ENCODE measurements around the gene TCAP.

TCAP gene

GRCh38 chr17:39679521-39680192 lies 14.5 kb downstream of the TCAP start:
- TF ChIP-seq, protein P1, sequence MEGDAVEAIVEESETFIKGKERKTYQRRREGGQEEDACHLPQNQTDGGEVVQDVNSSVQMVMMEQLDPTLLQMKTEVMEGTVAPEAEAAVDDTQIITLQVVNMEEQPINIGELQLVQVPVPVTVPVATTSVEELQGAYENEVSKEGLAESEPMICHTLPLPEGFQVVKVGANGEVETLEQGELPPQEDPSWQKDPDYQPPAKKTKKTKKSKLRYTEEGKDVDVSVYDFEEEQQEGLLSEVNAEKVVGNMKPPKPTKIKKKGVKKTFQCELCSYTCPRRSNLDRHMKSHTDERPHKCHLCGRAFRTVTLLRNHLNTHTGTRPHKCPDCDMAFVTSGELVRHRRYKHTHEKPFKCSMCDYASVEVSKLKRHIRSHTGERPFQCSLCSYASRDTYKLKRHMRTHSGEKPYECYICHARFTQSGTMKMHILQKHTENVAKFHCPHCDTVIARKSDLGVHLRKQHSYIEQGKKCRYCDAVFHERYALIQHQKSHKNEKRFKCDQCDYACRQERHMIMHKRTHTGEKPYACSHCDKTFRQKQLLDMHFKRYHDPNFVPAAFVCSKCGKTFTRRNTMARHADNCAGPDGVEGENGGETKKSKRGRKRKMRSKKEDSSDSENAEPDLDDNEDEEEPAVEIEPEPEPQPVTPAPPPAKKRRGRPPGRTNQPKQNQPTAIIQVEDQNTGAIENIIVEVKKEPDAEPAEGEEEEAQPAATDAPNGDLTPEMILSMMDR (IDR thresholded peaks at IDR 0.05; ENCODE audit: borderline replicate concordance, control extremely low read depth, extremely low read depth, insufficient read depth, missing control alignments), result no peak
- in situ Hi-C loops (cut with MboI; ENCODE audit: low sequenced_read_pairs, unreplicated experiment), result no loop called here
- no peak for DNase-seq (ENCODE audit: low spot score)

DNA sequence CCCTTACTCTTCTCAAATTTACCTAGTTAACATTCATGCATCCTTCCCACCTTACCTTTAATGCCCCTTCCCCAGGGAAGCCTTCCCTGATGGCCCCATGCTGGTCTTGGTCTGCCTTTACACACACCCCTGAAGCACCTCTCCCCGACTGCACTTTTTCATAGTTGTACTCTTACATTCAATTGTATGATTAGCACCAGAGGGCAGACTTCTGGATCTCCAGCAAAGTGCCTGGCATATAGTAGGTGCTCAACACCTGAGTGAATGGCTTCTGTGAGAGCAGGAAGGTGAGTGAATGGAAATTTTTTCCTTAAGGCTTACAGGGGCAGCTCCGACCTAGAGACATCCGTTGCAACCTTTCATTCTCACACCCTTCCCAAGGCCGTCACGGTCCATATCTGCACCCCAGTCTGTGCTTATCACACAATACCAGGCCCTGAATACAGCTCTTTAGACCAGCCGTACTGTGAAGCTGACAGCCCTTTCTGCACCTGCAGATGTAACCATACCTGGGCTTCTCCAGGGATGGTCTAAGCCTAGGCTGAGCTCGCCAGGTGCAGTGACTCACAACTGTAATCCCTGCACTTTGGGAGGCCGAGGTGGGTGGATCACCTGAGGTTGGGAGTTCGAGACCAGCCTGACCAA lies 18.3 kb downstream of the TCAP start:
- DNase-seq (ENCODE audit: low spot score), result no peak
- TF ChIP-seq, protein P1 (IDR thresholded peaks at IDR 0.05; ENCODE audit: borderline replicate concordance, control extremely low read depth, extremely low read depth, insufficient read depth, missing control alignments), result no peak
- in situ Hi-C loops (cut with MboI; ENCODE audit: low sequenced_read_pairs, unreplicated experiment), result no loop called here

DNA sequence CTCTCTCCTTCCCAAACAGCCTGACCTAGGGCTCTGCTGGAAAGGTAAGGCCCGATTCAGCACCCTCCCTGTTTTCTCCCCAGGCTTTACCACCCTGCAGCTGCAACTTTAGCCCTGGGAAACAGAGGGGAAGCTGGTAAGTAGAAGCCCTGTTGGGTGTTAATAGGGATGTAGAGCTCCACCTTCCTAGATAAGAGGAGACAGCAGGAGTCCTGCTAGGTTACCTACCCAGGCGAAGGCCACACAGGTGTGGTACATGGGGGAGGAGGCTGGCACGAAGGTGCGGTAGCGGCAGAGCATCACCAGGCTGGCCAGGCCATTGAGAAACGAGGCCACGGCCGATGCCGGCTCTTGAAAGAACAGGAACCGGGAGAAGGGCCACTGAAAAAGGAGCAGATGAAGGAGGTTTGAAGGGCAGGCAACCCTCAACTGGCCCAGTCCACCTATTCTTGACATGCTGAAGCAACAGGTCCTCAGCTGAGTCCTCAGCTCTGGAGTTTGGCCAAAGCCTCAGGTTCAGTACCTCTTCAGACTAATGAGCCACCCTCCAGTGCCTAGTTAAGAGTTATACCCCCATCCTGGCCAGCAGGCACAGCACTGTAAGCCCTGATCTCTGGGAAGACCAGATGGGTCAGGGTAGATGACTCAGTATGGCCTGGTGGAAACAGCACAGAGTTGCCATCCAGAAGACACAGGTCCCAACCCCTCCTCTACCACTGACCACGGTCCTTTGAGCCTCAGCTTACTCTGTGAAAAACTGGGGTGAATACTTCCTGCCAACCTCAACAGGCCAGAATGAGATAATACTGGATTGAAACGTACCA lies 19.4 kb downstream of the TCAP start:
- in situ Hi-C loops (cut with MboI; ENCODE audit: low sequenced_read_pairs, unreplicated experiment), result no loop called here
- TF ChIP-seq, protein P1 (IDR thresholded peaks at IDR 0.05; ENCODE audit: borderline replicate concordance, control extremely low read depth, extremely low read depth, insufficient read depth, missing control alignments), result no peak
- DNase-seq (ENCODE audit: low spot score), result no peak

GRCh38 chr17:39687101-39687545 lies 22.0 kb downstream of the TCAP start:
- TF ChIP-seq, protein P1 (IDR thresholded peaks at IDR 0.05; ENCODE audit: borderline replicate concordance, control extremely low read depth, extremely low read depth, insufficient read depth, missing control alignments), result no peak
- in situ Hi-C loops (cut with MboI; ENCODE audit: low sequenced_read_pairs, unreplicated experiment), result no loop called here
- DNase-seq (ENCODE audit: low spot score), result no peak

DNA sequence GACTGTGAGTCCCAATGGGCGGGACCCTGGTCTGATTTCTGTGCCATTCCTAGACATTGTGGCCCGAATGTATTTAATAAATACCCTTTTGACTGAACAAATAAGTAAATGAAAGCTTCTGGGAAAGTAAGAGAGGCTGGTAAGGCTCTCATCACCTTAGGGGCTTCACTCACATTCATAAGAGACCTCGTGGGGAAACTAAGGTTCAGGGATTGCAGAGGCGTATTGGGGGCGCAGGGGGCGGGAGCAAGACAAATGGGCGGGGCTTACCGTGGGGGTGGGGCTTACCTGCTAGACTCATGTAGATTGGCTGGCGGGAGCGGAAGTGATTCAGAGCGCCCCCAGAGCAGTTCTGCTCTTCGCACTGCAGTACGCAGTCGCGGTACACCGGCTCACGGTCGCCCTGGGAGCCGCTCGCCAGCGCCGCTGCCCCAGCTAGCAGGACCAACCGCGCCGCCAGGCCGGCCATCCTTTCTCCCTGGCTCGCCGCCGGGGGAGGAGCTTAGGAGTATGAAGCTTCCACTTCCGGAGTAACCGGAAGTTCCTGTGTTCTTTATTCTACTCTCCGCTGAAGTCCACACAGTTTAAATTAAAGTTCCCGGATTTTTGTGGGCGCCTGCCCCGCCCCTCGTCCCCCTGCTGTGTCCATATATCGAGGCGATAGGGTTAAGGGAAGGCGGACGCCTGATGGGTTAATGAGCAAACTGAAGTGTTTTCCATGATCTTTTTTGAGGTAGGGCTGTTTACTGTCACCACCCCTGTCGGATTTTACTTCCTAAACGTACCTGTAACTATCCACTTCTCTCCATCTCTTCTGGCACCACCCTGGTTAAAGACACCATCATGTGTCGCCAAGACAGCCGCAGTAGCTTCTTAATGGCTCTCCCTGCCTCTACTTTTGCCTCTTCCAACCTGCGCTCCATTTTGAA lies 22.7 kb downstream of the TCAP start, which contains the start of gene PGAP3:
TSS of gene PGAP3 (minus strand) at position 512 of the 929 bp plus-strand sequence. CDS start at position 469, 43 bp downstream.
- in situ Hi-C loops (cut with MboI; ENCODE audit: low sequenced_read_pairs, unreplicated experiment), result no loop called here
- DNase-seq (ENCODE audit: low spot score), result peak; percentile 95
- TF ChIP-seq, protein P1 (IDR thresholded peaks at IDR 0.05; ENCODE audit: borderline replicate concordance, control extremely low read depth, extremely low read depth, insufficient read depth, missing control alignments), result no peak
